Measurements from ENCODE around the gene ITGA8.
"Not testable (repeated sequence)": the region's sequence is repeated elsewhere in the genome, so short reads cannot be mapped to it uniquely, and the experiment has no call there.

The ITGA8 gene

DNA sequence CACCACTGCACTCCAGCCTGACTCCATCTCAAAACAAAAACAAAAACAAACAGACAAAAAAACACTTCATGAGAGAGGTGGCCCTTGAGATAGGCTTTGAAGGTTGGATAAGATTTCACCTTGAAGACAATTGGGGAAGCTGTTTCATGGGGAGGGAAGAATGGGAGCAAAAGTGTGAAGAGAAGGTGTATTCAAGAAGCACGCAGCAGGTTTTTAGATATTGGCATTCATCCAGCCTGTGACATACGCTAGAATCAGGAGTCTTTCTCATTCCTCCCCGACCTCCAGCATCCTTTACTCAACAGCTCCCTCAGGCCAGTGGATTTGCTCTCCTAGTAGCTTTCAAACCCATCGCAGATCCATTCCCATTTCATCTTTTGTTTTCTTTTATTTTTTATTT, 232.3 kb downstream of the ITGA8 start:
- DNase-seq: no peak

DNA sequence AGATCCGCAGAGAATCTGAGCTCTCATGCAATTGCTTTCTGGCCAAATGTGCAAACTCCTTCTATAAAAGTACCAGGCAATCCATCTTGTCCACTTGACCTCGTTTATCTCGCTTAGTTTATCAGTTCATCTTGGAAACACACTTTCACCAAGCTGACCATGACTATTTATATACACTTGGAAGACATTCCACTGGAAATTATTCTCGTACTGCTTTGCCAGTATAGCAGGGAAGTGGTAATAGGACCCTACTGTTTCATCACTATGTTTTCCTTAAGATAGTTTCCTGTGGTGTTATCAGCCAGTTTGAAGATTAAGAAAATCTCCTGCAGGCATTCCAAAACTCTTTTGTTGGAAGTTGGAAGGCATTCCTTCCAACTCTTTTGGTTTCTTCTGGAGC, 233.3 kb downstream of the ITGA8 start:
- DNase-seq: no peak

DNA sequence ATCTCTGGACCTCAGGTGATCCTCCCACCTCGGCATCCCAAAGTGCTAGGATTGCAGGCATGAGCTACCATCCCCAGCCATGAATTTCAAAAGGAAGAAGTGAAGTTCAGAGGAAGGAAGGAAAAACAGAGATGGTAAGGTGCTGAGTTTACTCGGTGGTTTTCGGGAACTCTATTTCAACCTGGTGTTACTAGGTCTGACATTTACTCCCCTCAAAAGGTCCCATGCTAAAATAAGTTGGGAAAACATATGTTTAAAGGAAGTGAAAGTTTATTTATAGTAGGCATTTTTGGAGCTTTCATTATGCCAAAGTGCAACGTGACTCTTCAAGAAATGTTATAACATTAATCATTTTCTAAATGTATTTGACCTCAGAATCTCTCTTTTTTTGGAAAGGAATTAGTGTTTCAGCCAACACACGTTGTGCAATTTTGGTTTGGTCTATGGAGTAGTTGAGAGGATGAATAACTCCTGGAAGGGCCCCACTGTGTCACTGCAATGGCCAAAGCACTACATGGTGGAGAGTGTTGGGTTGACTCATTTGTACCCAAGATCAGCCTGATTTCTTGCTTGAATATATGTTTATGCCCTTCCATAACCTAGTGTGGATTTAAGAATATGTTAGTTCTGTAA, 233.9 kb downstream of the ITGA8 start:
- DNase-seq: no peak

DNA sequence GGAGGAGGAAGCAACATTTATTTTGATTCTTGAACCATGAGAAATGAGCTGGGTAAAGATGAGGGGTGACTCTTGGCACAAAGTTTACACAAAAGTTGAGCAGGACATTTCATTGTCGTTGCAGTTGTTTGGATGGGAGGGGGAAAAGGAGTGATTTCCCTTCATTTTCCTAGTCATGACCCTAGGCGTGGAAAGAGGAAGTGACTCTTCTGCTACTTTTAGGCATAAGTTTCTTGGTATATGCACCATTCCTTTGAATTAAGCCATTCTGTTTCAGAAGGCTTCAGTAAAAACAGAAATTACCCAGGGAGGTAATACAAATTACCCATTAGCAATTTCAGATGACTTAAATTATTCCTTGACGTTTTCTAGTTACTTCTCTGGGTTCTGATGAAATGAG, 234.7 kb downstream of the ITGA8 start:
- DNase-seq: no peak

DNA sequence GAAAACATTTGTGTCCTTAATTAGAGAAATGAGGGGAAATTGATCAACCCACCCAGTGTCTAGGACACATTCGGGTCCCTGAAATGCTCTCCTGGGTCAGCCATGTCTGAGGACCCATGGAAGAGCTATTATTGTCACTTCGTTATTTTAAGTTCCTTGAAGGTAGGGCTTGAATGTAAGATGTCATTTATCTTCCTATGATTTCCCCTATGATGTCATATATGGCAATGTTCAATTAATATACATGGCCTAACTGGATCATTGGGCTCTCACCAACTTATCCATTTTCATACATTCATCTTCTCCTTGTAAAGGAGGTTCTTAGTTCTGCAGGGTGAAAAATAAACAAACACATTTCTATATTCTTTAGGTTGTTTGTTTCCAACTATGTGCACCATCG, 235.6 kb downstream of the ITGA8 start:
- no peak for DNase-seq

DNA sequence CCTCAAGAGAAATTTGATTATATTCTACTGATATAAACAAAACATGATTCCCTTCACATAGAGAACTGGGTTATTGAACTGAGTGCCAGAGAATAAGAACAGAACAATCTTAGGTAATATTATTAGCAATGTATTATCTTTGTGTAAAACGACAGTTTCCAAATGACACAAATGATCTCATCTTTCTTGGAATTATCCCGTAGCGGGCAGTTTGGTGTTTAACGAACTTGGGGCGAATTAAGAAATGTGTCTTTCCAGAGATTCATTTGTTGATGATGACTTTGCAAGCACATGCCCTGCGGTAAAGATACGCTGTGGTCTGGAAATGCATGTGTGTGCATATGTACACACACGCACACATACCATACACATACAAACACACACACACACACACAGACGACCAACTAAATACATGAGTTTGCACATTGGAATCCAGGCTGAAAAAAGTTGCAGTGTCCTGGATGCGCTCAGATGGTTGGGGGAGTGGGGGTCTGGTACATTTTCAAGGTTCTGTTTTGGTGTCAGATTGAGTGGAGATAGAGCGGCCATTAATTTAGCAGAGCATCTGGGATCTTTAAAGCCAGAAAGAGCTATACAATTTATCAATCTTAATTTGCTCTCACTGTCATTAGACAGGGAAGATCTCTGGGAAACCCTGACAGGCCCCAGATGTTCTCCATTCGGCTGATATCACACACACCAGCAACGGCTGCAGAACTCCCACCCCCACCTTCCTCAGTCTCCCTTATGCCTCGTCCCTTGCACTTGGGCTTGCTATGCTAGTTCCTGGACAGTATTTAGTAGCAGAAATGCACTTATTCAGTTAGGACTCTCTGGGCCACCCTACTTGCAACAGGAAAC, 236.3 kb downstream of the ITGA8 start:
- no peak for DNase-seq

DNA sequence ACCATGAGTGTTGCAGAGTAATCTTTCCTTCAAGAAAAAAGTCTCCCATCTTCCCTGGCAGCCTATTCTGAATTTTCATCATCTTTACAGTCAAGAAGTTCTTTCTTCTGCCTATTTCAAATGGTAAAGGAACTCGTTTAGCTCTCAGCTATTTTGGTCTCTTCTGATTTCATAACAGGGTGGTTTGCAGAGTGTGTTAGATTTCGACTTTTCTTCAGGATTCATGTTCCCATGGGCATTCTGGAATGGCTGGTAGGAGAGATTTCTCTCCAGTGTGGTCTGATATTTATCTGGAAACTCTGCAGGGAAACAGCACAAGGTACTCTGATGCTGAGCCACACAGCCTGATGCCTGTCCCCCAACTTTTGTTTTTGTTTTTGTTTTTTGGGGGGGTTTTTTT, 237.6 kb downstream of the ITGA8 start:
- no peak for DNase-seq

DNA sequence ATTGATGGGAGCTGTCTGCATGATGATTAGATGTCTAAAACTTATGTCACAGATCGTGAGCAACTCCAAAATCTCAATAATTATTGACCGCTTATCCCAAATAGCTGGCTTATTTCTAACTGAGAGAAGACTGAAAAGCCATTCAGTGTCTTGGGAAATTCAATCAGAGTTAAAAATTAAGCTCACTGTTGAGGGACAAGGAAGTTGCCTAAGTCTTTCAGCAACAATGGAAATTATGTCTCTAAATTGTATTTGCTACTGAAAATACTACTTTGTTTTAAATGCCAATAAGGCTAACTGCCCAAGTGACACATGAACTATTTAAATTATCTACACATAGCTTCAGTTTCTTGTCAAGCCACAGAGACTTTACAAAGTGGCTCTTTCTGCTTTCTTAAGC, 240.8 kb downstream of the ITGA8 start:
- no peak for DNase-seq

DNA sequence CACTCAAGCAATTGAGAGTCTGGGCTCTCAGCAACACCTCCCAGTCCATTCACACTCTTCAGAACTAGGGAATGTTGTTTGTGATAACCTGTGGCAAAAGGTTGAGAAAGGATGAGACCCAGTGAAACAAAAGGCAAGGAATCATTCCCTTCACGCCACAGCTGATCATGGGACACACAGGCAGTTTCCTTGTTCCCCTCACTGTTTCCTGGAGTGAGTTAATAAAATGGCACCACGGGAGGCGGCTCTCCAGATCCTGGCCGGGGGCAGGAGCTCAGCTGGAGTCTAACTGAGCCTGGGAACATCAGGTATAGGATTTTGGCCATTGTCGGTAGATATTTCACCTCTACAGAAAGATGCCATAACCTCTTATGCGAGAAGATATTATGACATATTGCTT, 241.3 kb downstream of the ITGA8 start:
- no peak for DNase-seq

DNA sequence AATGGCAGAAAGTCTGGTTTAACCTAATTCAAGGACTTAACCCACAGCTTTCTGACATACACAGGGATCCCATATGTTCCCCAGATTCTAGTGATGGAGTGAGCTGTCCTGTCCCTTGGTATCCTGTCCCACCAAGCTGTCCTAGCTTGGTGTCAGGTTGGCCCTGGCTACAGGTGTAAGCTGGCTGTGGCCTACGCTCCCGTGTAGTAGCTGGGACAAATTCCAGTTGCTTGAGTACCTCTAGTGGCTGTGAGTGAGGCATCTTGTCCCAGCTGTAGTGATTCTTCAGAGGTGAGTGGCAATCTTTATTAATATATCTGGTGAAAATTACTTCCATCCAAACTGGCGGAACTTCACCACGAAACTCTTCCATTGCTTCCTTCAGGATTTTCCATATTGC, 243.4 kb downstream of the ITGA8 start:
- no peak for DNase-seq

DNA sequence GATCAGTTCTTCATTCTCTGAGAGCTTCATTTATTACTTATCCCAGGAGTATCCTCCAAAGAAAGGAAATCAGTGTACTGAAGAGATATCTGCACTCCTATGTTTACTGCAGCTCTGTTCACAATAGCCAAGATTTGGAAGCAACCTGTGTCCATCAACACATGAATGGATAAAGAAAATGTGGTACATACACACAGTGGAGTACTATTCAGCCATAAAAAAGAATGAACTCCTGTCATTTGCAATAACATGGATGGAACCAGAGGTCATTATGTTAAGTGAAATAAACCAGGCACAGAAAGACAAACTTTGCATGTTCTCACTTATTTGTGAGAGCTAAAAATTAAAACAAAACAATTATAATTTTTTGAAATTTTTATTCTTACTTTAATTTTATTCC, 244.3 kb downstream of the ITGA8 start:
- not testable (repeated sequence) for DNase-seq

DNA sequence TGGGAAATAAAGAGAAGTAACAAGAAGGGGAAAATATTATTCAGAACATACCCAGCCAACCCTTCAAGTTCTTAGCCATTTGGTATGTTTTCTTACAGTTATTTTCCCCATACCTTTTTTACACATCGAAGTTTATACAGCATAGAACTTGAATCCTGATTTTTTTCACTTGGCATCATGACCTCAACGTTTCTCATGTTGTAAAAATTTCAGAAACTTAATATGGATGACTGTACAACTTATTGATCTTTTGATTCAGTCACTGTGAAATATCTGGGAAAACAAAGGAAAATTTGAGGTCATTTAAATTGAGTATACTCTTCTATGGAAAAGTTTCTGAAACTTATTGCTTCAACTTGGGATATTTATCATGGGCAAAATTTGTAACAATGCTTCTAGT, 245.1 kb downstream of the ITGA8 start:
- DNase-seq: no peak

DNA sequence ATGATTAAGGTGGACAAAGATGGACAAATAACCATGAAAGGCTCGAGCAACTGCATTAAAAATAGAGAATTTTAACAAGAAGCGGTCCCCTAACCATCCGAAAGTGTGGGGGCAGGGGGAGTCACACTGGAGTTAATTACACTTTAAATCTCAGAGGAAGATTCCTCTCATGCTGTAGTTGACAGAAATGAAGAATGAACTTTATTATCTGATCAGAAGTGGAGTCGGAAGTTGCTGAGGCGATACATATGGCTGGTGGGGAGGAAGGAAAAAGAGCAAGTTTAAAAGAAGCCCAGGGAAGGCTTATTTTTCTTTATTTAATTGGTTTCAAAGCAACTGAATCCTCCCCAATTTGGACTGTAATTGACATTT, 246.3 kb downstream of the ITGA8 start:
- no peak for DNase-seq

DNA sequence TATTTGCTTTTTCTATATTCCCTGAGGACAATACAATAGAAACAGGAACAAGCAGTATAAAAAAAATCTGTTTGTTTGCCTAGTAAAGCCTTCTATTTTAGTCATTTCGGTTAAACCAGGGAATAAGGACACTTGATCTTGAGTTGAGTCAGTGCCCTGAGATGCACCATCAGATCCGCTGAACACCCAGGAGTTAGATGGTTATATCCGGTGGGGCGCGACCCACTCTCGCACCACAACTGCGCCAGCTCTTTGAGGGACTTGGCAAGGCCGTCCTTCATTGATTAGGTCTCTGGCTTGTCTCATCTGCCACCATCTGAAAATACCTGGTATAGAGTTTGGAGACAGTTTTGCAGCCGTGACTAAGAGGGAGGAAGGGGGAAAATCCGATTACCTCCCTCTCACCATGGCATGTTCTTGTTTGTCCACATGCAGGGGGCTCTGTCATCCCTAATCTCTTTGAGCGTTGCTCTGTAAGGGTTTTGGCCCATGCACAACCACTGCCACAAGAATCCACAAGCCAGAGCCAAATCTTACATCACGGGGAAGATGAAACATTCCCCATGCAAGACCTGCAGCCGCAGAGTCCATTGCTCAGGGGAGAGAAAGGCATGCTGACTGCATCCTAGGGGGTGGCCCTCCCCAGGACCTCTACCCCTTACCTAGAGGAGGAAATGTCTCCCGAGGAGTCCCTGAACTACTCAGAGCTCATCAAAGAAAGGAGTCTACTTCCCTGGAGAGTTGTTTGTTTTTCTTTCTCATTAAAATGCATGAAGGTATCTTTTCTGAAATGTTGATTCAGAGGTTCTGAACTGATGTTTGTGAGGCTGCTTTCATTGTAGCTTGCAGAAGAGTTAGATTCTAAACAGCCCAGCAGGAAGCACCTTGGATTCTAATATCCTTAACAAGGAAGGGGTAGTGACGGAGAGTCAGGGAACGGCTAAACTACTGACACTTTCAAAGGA, 247.0 kb downstream of the ITGA8 start:
- no peak for DNase-seq

DNA sequence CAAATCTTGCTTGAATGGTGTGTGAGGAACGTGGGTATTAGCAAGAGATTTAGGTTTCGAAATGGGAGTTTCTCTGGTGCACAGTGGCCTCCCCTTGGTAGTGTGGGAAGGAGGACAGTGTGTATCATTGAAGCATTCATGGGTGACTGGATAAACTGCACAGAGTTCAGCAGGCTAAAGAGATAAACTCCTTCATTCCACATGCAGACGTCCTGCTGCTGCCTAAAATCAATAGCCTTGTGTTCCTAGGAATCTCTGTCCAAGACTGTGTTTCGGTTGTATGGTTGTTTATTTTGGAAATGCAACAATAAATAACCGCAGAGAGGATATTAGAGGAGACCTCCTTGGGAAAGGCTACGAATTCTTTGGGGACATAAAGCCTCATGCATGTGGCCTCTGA, 247.7 kb downstream of the ITGA8 start:
- DNase-seq: no peak

DNA sequence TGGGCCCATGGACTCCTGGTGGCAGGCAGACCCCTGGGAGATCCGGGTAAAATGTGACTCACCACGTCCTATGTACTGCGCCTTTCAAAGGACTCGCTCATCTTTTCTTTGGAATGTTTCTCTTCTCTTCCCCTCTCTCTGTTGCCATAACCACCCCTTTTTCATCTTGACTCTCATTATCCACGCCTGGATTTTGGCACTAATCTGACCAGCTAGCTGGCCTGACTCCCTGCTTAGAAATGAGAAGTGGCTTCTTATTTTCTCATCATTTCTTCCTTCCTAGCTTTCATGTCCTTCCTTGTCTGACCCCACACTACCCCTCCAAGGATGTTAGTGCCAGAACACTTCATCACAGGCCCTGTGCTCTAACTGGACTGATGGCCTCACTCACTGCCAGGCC, 250.6 kb downstream of the ITGA8 start:
- no peak for DNase-seq

DNA sequence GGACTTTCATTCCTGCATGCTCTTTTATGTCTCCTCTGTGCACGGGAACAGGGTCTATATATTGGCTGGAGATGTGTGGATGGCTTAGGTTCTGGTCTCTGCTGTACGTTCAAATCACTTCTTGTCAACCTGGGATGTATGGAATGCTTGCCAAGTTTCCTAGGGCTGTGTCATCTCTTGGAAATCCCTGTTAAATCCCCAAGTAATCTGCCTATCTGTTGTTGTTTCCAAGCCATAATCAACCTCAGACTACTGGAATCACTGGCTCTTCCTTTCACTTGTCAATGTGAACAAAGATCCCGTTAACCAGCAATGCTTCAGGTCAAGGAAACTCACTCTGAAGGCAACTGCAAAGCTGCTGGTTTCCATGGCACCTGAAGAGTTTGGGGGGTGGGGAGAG, 255.3 kb downstream of the ITGA8 start:
- no peak for DNase-seq
